DOHH2 (cell line): Measurements from ENCODE around the gene THBS1.

ENCODE experiments used
- EZH2phosphoT487 ChIP-seq: fragments of 200-600 bp; sonication (generic); IDR thresholded peaks from 2 replicates; pipeline ENCODE4 v1.6.1; 2017; ENCODE audit warnings: borderline replicate concordance, mild to moderate bottlenecking, antibody characterized with exemption, low read length, moderate library complexity, mixed read lengths
- TF ChIP-seq, protein P1 (sequence below): fragments of 200-600 bp; sonication (generic); IDR thresholded peaks from one replicate; pipeline ENCODE4 v1.5.1; 2014; ENCODE audit warnings: antibody characterized with exemption, mild to moderate bottlenecking, low read depth, low read length; ENCODE audit not compliant: poor library complexity, severe bottlenecking

DNA sequence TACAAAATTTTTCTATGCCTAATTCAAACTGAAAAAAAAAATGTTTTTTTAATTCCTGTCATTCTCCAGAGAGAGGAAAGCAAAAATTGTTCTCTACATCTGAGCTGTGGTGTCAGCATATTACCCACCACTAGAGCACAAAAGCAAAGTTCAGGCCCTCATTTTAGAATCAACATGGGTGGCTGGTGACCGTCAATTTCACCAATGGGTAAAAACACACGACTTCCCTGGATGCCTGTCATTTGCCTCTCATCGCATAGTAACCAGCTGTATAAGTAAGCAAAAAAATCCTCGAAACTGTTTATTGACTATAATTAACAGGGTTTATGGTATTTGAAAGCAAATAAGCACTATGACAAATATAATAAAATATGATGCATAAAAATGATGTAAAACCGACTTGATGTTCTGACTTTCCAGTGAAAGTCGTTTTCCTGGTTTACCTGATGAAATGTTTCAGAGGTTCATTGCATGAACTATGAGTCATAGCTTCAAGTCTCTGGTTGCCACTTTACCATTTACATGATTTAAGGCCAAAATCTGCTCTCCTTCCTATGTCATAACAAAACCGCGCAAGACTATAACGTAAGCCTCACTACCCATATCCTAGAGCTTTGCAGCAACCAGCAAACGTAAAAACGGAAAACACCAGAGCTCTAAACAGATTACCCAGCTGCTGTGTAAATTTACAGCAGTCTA, 60.5 kb downstream of the THBS1 start:
- TF ChIP-seq, protein P1, sequence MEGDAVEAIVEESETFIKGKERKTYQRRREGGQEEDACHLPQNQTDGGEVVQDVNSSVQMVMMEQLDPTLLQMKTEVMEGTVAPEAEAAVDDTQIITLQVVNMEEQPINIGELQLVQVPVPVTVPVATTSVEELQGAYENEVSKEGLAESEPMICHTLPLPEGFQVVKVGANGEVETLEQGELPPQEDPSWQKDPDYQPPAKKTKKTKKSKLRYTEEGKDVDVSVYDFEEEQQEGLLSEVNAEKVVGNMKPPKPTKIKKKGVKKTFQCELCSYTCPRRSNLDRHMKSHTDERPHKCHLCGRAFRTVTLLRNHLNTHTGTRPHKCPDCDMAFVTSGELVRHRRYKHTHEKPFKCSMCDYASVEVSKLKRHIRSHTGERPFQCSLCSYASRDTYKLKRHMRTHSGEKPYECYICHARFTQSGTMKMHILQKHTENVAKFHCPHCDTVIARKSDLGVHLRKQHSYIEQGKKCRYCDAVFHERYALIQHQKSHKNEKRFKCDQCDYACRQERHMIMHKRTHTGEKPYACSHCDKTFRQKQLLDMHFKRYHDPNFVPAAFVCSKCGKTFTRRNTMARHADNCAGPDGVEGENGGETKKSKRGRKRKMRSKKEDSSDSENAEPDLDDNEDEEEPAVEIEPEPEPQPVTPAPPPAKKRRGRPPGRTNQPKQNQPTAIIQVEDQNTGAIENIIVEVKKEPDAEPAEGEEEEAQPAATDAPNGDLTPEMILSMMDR = no peak
- no peak for TF ChIP-seq EZH2phosphoT487
